CD4-positive, alpha-beta memory T cell (primary cell): Measurements from ENCODE around the gene IL4I1. TPM values are rescaled to one million over a fixed set of nuclear protein-coding genes. Genes with fewer than 3 reads are reported as not detected.

Experiments used
- CTCF ChIA-PET: fragments of 350-600 bp; sonication (Branson Sonifier 250); formaldehyde crosslinking; loops from one replicate; lab custom pipeline; 2021; ENCODE audit warnings: inconsistent platforms; ENCODE audit not compliant: partially characterized antibody; lab: Charles Lee
- POLR2A ChIA-PET: fragments of 350-600 bp; sonication (Branson Sonifier 250); formaldehyde crosslinking; loops from one replicate; lab custom pipeline; 2021; ENCODE audit not compliant: partially characterized antibody; lab: Charles Lee
- DNase-seq, 5 donors: peaks; one replicate each; pipeline versions ENCODE4 v3.0.0 to v3.0.0-alpha.2; 2020 to 2022; ENCODE audit warnings: mixed read lengths in 1 of 5
- H3K27ac ChIP-seq: one replicate; pipeline ENCODE4 v1.7.0; 2013; ENCODE audit warnings: low read depth, low read length
- H3K27me3 ChIP-seq: 2 replicates; pipeline ENCODE4 v1.7.0; 2013; ENCODE audit warnings: mild to moderate bottlenecking, low read length, moderate library complexity; ENCODE audit not compliant: insufficient read depth
- H3K36me3 ChIP-seq: 2 replicates; pipeline ENCODE4 v1.7.0; 2013; ENCODE audit warnings: mild to moderate bottlenecking, low read length, moderate library complexity; ENCODE audit not compliant: insufficient read depth
- H3K4me1 ChIP-seq: 2 replicates; pipeline ENCODE4 v1.7.0; 2013; ENCODE audit warnings: mild to moderate bottlenecking, low read length, moderate library complexity; ENCODE audit not compliant: insufficient read depth
- H3K4me3 ChIP-seq, 2 donors: one replicate each; pipeline ENCODE4 v1.7.0; 2013; ENCODE audit warnings: low read length in 2 of 2, mild to moderate bottlenecking in 1 of 2
- H3K9me3 ChIP-seq, 2 donors: one replicate each; pipeline ENCODE4 v1.7.0; 2013; ENCODE audit warnings: low read length in 2 of 2, control low read depth in 1 of 2; ENCODE audit not compliant: control insufficient read depth in 1 of 2
- H3K27ac Mint-ChIP-seq, 7 donors: one replicate each; pipeline ENCODE4 v1.8.0; 2020 to 2021; ENCODE audit warnings: mixed read lengths in 7 of 7, mild to moderate bottlenecking in 6 of 7, inconsistent platforms in 3 of 7, moderate library complexity in 3 of 7
- H3K27me3 Mint-ChIP-seq, 2 donors: one replicate each; pipeline ENCODE4 v1.8.0; 2020 to 2021; ENCODE audit warnings: mixed read lengths in 2 of 2
- H3K36me3 Mint-ChIP-seq, 2 donors: one replicate each; pipeline ENCODE4 v1.8.0; 2020 to 2021; ENCODE audit warnings: mixed read lengths in 2 of 2, inconsistent platforms in 1 of 2, mild to moderate bottlenecking in 1 of 2
- H3K4me1 Mint-ChIP-seq, 4 donors: one replicate each; pipeline ENCODE4 v1.8.0; 2020 to 2021; ENCODE audit warnings: mixed read lengths in 4 of 4, mild to moderate bottlenecking in 1 of 4
- H3K4me3 Mint-ChIP-seq, 8 donors: one replicate each; pipeline ENCODE4 v1.8.0; 2020 to 2021; ENCODE audit warnings: mixed read lengths in 8 of 8, mild to moderate bottlenecking in 7 of 8, moderate library complexity in 6 of 8, inconsistent platforms in 3 of 8
- H3K9me3 Mint-ChIP-seq, 8 donors: one replicate each; pipeline ENCODE4 v1.8.0; 2020 to 2021; ENCODE audit warnings: mixed read lengths in 8 of 8, mild to moderate bottlenecking in 5 of 8, inconsistent platforms in 3 of 8, moderate library complexity in 1 of 8
- intact Hi-C: fragments of 100-400 bp; cut with micrococcal nuclease; formaldehyde crosslinking; loops from one replicate; pipeline ENCODE4 v1.15.1; 2023
- polyA plus RNA-seq, 2 donors: library from polyadenylated mRNA; unstranded; fragments of 300-500 nt; fragmentation: Illumina TruSeq; gene quantifications; one replicate each; pipeline ENCODE4 v1.2.3, GENCODE V29; 2021
- total RNA-seq, 2 experiments: library from RNA; stranded (reverse); gene quantifications; one replicate each; pipeline ENCODE4 v1.2.3, GENCODE V29; 2021

Gene IL4I1
- total and polyA plus RNA-seq, 4 experiments from 2014 or later, result 2.6 to 10.4 (median 6.4) TPM

DNA sequence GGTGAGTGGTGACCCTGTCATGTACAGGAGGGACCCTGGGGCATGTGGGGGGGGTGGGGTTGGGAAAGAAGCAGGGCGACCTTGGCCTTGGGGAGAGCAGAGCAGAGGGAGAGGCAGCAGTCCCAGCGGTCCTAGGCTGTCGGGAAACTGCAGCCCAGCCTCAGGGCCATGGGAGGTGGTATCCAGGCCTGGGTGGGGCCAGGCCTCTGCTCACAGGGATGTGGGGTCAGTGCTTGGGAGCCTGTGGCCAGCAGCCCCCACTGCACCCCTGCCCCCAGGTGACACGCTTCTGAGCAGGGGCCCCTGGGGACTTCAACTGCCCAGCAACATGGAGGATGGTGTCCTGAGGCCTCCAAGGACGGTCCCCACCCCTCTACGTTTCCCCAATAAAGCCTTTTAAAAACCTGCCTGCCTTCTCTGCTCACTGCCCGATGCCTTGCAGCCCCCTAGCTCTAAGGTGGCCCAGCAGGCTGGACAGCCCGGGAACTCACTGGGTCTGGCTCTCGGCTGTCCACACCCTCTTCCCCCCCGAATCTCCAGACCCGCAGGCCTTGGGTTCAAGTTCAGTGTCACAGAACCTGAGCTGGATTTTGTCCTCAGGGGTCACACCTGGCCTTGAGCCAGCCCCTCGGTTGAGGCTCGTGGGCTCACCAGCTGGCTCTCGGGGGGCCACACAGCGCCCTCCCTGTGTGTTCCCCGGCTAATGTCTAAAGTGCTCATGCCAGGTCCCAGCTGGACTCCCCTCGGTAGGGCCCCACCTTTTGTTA, 36.2 kb downstream of the IL4I1 start:
- CTCF ChIA-PET, result no interaction called here
- no peaks in the 10 kb centered on the region for H3K9me3 ChIP-seq
- POLR2A ChIA-PET, result interaction anchor here (1.1 to 1.4 kb wide), 2 partner anchors 10 to 12 kb away, joined by 3 to 4 read pairs; partner anchors contain the start of gene PTOV1
- Mint-ChIP-seq H3K9me3 (no peaks in the 10 kb centered on the region), H3K27ac (no peak overlapping the region), H3K4me1 (peaks cover 3 to 15% (median 6%) of the 10 kb centered on the region in 4 donors), H3K4me3 (no peak overlapping the region), H3K36me3 (peaks cover 4 to 40% of the 10 kb centered on the region in 2 donors), H3K27me3 (no peaks in the 10 kb centered on the region)
- peaks cover 31% of the 10 kb centered on the region for H3K36me3 ChIP-seq
- H3K27me3 ChIP-seq, result no peaks in the 10 kb centered on the region
- H3K4me1 ChIP-seq, result peaks cover 7% of the 10 kb centered on the region
- H3K27ac ChIP-seq, result no peak overlapping the region
- no peak overlapping the region for H3K4me3 ChIP-seq
- intact Hi-C loops, result no loop called here
- no peak for DNase-seq

DNA sequence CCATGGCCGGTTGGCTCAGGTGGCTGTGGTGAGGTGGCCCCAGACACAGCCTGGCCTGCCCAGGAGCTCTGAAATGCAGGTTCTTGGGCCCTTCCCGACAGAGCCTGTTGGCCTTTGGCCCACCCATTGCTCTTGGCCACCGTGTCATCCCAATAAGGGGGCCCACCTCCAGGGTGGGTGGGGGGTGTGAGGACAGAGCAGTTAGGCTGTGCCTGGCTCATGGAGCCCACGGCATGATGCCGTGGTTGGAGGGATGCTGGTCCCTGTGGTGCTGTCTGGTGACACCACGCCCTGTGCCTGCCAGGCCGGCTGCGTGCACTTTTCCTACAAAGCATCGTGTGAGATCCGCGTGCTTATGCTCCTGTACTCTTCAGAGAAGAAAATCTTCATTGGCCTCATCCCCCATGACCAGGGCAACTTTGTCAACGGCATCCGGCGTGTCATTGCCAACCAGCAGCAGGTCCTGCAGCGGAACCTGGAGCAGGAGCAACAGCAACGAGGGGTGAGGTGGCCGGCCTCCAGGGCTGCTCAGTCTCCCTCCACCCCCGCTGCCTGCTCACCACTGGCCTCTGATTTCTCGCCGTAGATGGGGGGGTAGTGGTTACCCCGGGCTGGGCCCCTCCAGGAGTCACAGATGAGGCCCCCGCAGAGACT, 36.9 kb downstream of the IL4I1 start:
- no peak overlapping the region for H3K27ac ChIP-seq
- no peaks in the 10 kb centered on the region for H3K9me3 Mint-ChIP-seq
- peaks cover under 1% of the 10 kb centered on the region for H3K4me1 ChIP-seq
- no peaks in the 10 kb centered on the region for H3K27me3 Mint-ChIP-seq
- H3K9me3 ChIP-seq, result no peaks in the 10 kb centered on the region
- H3K4me1 Mint-ChIP-seq, result peaks cover 3 to 10% (median 5%) of the 10 kb centered on the region in 4 donors
- no peak overlapping the region for H3K27ac Mint-ChIP-seq
- H3K36me3 Mint-ChIP-seq, result peaks cover 4 to 40% of the 10 kb centered on the region in 2 donors
- peak in 1 of 5 donors; percentile 35 for DNase-seq
- intact Hi-C loops, result no loop called here
- H3K4me3 ChIP-seq, result no peak overlapping the region
- H3K27me3 ChIP-seq, result no peaks in the 10 kb centered on the region
- ChIA-PET POLR2A (interaction anchor here (1.2 kb wide), 1 partner anchor 9 kb away, joined by 4 read pairs; the partner anchor contains the start of gene PTOV1), CTCF (no interaction called here)
- H3K36me3 ChIP-seq, result peaks cover 28% of the 10 kb centered on the region
- H3K4me3 Mint-ChIP-seq, result no peak overlapping the region

GRCh38 chr19:49858088-49858985, 38.4 kb downstream of the IL4I1 start:
- DNase-seq, result peak in 1 of 5 donors; percentile 24
- intact Hi-C loops, result no loop called here
- peaks cover 13% of the 10 kb centered on the region for H3K36me3 ChIP-seq
- H3K9me3 ChIP-seq, result no peaks in the 10 kb centered on the region
- peaks cover 3 to 26% of the 10 kb centered on the region in 2 donors for H3K36me3 Mint-ChIP-seq
- no peaks in the 10 kb centered on the region for H3K9me3 Mint-ChIP-seq
- peaks cover 4 to 10% (median 8%) of the 10 kb centered on the region in 4 donors for H3K4me1 Mint-ChIP-seq
- POLR2A ChIA-PET, result interaction anchor here (1.2 to 12.2 kb wide), 2 partner anchors 8 to 9 kb away, joined by 4 to 173 read pairs; partner anchors contain the start of genes PNKP and PTOV1
- no peaks in the 10 kb centered on the region for H3K27me3 ChIP-seq
- no peaks in the 10 kb centered on the region for H3K27me3 Mint-ChIP-seq
- CTCF ChIA-PET, result no interaction called here
- H3K27ac ChIP-seq, result no peak overlapping the region
- H3K4me3 Mint-ChIP-seq, result no peak overlapping the region
- H3K27ac Mint-ChIP-seq, result no peak overlapping the region
- H3K4me1 ChIP-seq, result peaks cover 6% of the 10 kb centered on the region
- H3K4me3 ChIP-seq, result no peak overlapping the region

GRCh38 chr19:49857838-49858087, 38.9 kb downstream of the IL4I1 start:
- Mint-ChIP-seq H3K27me3 (no peaks in the 10 kb centered on the region), H3K4me3 (no peak overlapping the region), H3K4me1 (peaks cover 3 to 10% (median 8%) of the 10 kb centered on the region in 4 donors), H3K9me3 (no peaks in the 10 kb centered on the region), H3K27ac (peak overlapping the region in 1 of 7 donors; percentile 42), H3K36me3 (peaks cover 0 to 23% of the 10 kb centered on the region in 2 donors)
- Histone ChIP-seq H3K36me3 (peaks cover 10% of the 10 kb centered on the region), H3K4me1 (peaks cover 11% of the 10 kb centered on the region), H3K27ac (no peak overlapping the region), H3K4me3 (no peak overlapping the region), H3K27me3 (no peaks in the 10 kb centered on the region), H3K9me3 (no peaks in the 10 kb centered on the region)
- ChIA-PET POLR2A (interaction anchor here (0.5 to 12.2 kb wide), 2 partner anchors 9 to 14 kb away, joined by 5 to 173 read pairs; partner anchors contain the start of gene PNKP), CTCF (no interaction called here)
- DNase-seq, result peak in 1 of 5 donors; percentile 32
- intact Hi-C loops, result no loop called here

DNA sequence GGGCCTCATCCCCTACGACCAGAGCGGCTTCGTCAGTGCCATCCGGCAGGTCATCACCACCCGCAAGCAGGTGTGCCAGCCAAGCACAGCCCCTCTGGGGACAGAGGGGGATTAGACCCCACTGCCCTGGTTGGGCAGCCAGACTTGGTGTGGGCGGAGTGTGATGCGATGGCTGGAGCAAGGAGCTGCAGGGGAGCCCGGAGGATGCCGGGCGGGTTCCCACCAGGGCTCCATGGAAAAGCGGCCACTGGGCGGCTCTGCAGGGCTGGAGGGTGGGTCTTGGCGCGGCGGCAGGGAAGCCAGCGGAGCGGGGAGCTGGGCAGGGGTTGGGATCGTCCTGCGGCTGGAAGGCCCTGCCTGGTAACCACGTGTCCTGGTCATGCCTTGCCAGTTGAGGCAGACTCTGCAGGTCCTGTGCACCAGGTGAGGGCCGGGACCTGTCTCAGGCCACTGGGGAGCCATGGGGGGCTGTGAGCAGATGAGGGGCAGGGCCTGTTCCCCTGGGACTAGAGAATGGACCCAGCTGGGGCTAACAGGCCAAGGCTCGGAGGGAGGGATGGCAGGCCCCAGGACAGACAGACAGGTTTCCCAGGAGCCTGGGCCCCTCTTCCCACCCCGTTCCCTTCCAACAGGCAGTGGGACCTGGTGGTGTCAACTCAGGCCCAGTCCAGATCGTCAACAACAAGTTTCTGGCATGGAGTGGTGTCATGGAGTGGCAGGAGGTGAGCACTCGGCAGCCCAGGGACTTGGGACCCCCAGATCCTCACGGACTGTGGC, 39.4 kb downstream of the IL4I1 start:
- CTCF ChIA-PET, result no interaction called here
- Histone ChIP-seq H3K4me3 (no peak overlapping the region), H3K36me3 (peaks cover 10% of the 10 kb centered on the region), H3K4me1 (peaks cover 16% of the 10 kb centered on the region), H3K27ac (no peak overlapping the region), H3K9me3 (no peaks in the 10 kb centered on the region), H3K27me3 (no peaks in the 10 kb centered on the region)
- Mint-ChIP-seq H3K4me1 (peaks cover 8 to 15% (median 13%) of the 10 kb centered on the region in 4 donors), H3K4me3 (no peak overlapping the region), H3K36me3 (peaks cover 0 to 26% of the 10 kb centered on the region in 2 donors), H3K27ac (peak overlapping the region in 1 of 7 donors; percentile 42), H3K27me3 (no peaks in the 10 kb centered on the region), H3K9me3 (peaks cover 0 to under 1% (median 0%) of the 10 kb centered on the region in 8 donors)
- intact Hi-C loops, result no loop called here
- POLR2A ChIA-PET, result interaction anchor here (0.5 to 12.2 kb wide), 2 partner anchors 10 to 13 kb away, joined by 5 to 173 read pairs; partner anchors contain the start of gene PNKP
- DNase-seq, result no peak

DNA sequence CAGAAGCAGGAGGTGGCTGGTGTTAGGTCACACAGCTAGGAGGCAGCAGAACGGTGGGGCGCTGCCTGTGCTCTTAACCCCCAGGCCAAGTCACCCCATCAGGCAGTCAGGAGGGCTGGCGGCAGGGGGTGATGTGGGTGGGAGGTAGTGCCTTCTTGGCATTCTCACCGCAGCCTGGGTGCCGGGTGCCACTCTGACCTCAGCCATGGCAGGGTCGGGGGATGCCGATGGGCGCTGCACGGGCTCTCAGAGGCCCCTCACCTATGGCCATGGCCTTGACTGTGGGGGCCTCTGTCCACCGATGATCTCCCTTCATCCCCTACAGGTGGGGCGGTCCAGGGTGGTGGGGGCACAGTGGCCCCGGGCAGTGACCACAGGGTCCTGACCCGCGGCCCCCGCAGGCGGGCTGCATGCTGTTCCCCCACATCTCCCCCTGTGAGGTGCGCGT, 40.1 kb downstream of the IL4I1 start:
- Mint-ChIP-seq H3K27ac (no peak overlapping the region), H3K36me3 (peaks cover 0 to 27% of the 10 kb centered on the region in 2 donors), H3K27me3 (no peaks in the 10 kb centered on the region), H3K9me3 (peaks cover 0 to 1% (median 0%) of the 10 kb centered on the region in 8 donors), H3K4me1 (peaks cover 11 to 19% (median 17%) of the 10 kb centered on the region in 4 donors), H3K4me3 (no peak overlapping the region)
- ChIA-PET POLR2A (interaction anchor here (12.2 kb wide), 1 partner anchor 10 kb away, joined by 173 read pairs; the partner anchor contains the start of gene PNKP), CTCF (no interaction called here)
- Histone ChIP-seq H3K4me1 (peaks cover 21% of the 10 kb centered on the region), H3K4me3 (no peak overlapping the region), H3K27ac (no peak overlapping the region), H3K9me3 (no peaks in the 10 kb centered on the region), H3K36me3 (peaks cover 10% of the 10 kb centered on the region), H3K27me3 (no peaks in the 10 kb centered on the region)
- DNase-seq, result no peak
- intact Hi-C loops, result no loop called here
